HG03520 (cell line): ENCODE measurements around the gene MYBBP1A.
"Not testable (repeated sequence)": the region's sequence is repeated elsewhere in the genome, so short reads cannot be mapped to it uniquely, and the experiment has no call there.

Experiments used
- ATAC-seq: cut with Tn5 transposase; IDR thresholded peaks from one replicate; pipeline ENCODE4 v1.9.1; 2021; ENCODE audit warnings: mild to moderate bottlenecking, moderate library complexity; ENCODE audit not compliant: unreplicated experiment

The MYBBP1A gene

DNA sequence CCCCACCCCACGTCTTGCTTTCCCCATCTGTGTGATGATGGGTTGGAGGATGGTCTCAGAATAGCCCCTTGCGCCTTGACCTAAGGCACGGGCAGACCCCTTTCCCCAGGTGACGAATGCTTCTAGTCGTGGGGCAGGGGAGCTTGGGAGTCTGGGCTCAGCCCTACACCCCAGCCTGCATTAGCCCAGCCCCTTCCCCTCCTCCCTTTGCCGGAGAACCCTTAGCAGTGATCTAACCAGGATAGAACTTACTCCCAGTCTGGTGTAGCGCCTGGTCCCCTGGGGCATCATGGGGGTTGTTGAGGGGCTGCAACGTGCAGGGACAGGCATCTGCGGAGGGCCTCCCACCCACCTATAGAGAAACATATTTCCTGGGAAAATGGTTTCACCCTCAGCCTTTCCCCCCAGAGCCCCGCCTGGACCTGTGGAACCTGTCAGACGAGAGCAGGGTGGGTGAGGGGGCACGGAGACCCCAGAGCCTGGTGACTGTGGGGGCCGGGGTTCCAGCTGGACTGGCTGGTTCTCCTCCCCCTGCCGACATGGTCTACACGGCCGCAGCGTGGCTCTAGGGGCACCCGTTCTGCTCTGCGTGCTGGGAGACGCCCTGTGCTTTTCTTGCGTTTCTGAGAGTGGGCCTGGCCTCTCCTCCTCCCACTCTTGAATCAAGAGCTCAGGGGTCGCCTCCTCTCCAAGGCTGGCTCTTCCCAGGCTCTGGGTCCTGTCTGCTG, 33.9 kb upstream of the MYBBP1A start:
- no peak for ATAC-seq

GRCh38 chr17:4588391-4588790, 33.2 kb upstream of the MYBBP1A start:
- ATAC-seq, result no peak

DNA sequence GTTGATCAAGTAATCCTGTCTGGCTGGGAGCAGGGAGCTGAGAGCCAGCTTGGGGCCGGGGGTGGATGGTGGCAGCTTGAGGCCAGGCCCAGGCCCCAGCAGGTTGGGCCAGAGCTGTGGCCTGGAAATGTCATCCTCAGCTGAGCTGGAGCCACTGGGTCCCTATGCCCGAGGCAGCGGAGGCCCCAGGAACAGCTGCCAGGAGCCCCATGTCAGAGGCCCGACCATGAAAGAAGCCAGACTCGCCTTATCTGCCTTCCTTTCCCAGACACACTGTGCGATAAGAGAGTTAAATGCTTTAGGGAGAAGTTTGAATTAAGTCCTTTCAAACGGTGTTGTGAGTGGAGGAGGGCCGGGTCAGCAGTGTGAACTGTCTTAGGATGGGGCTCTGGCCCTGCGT, 32.6 kb upstream of the MYBBP1A start:
- ATAC-seq, result no peak

- ATAC-seq, result no peak
These were observed 32.0 kb upstream of the MYBBP1A start for GRCh38 chr17:4587195-4587594.

GRCh38 chr17:4586043-4586442, 30.9 kb upstream of the MYBBP1A start:
- no peak for ATAC-seq

- no peak for ATAC-seq
These were observed 30.4 kb upstream of the MYBBP1A start for GRCh38 chr17:4585638-4585994.

DNA sequence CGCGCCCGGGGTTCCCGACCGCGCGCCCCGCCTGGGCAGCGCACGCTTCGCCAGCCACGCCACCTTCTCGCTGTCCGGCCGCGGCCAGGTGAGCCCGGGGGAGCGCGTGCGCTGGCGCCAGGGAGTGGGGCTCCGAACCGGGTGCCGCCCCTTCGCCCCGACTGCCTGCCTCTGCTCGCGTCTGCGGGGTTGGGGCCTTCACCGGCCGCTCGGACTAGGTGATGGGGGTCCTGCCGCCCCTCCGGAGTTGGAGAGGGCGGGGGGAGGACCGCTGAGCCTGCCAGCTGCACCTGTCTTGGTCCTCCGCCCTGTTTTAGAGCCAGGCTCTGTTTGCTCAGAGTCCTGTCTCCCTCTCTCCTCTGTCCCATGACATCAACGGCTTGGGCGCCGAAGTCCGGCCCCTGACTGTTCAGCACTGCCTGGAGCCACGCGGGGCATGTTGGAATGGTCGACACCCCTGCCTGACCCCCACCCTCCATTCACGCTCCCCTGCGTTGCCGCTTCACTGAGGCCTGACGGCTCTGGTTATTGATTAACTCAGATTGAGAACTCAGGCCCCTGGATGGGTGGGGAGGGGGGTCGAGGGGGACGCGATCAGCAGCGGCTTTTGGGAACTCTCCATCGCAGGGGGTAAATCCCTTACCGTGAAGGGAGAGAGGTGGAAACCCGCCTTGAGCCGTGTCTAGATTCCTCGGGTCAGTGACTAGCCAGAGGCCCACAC, 29.9 kb upstream of the MYBBP1A start:
- no peak for ATAC-seq

- ATAC-seq, result no peak
These were observed 29.1 kb upstream of the MYBBP1A start, which contains the start of gene SMTNL2 for GRCh38 chr17:4584101-4584916. TSS of gene SMTNL2 (plus strand) at chr17:4584529. CDS start at chr17:4584606, 77 bp downstream.

GRCh38 chr17:4583782-4584100, 28.6 kb upstream of the MYBBP1A start:
- no peak for ATAC-seq

DNA sequence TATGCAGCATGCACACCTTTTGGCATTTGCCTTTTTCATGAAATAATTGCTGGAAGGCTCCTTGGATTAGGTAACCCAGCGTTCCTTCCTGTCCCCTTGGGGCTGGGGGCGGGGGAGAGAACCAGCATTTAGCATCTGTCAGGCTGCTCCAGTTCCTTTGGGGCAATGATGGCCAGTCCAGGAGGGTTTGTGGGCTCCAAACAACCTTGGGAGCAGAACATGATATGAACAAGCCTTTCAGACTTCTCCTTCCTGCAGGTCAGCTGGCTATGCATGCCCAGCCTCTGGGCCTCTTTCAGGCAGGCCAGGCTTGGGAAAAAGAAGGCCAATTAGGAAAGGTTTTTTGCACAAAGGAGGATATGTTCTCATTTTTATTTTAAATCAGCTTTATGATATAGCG, 28.0 kb upstream of the MYBBP1A start:
- no peak for ATAC-seq

DNA sequence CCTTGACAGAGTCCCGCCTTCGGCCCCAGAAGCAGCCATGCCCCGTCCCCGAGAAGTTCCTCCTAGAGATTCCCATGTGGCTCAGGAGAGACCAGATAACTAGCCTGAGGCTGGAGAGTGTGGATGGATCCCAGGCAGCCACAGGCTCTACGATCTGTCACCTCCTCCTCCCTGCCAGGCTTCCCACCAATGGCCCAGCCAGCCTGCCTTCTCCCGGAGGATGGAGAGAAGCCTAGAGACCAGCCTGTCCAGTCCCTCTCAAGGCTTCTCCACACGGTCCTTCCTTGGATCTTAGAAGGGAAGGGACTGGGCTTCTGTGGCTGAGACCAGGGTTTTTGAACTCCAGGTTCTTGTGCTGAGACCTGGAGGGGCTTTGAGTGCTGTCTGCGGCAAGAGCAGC, 27.5 kb upstream of the MYBBP1A start:
- ATAC-seq, result no peak

GRCh38 chr17:4582101-4582501, 26.9 kb upstream of the MYBBP1A start:
- no peak for ATAC-seq

DNA sequence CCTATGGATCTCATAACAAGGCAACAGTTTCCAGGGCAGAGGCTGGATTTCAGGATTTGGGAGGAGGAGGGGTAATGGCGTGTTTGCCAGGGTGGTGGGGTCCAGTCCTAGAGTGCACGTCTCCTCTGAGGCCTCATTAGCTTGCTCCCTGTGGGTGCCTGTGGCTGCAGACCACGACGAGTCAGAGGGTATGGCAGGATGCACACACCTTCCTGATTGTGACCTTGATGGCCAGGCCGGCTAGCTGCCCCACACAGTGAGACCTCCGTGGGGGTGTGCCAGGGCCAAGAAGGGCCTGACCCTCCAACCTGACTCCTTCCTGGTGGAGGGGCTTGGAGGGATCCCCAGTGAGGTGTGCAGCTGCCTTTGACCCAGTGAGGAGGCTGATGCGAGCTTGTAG, 25.1 kb upstream of the MYBBP1A start:
- ATAC-seq, result no peak

DNA sequence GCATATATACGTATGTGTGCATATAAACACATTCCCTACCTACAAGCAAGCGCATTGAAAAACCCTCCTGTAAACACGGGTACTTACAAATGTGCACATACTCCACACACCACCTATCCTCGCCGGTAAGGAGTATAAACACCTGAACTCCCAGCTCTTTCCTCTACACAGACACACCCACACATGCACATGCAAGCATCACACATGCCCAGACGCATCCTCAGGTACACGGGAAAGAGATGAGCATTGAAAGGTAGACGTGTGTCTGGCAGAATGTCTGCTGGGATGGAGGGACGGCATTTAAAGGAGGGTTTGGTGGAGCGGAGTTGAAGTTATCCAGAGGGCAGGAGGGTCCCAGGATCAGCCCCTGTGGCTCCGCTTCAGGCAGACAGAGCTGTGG, 24.5 kb upstream of the MYBBP1A start:
- no peak for ATAC-seq

- ATAC-seq, result not testable (repeated sequence)
These were observed 23.2 kb upstream of the MYBBP1A start for GRCh38 chr17:4578349-4578748.

DNA sequence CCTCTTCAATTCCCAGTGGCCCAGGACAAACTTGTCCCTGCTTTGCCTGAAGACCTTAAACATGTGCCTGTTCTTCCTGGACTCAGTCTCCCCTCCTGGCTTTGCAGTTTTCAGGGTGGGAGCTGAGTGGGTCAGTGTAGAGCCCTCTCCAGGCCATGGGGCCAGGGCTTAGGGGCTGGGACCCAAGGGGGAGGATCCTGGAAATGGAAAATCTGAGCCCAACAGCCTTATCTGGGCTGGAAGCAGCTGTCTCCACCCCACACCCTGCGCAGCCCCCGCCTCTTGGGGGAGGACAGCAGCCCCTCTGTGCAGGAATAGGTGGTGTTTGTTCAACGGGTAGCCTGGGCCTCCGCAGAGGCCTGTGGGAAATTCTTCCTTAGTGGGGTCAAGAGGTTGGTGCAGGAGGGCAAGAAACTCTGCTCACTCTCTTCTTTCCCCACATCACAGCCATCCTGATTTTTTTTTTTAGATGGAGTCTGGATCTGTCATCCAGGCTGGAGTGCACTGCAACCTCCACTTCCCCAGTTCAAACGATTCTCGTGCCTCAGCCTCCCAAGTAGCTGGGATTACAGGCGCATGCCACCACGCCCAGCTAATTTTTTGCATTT, 22.3 kb upstream of the MYBBP1A start:
- no peak for ATAC-seq

DNA sequence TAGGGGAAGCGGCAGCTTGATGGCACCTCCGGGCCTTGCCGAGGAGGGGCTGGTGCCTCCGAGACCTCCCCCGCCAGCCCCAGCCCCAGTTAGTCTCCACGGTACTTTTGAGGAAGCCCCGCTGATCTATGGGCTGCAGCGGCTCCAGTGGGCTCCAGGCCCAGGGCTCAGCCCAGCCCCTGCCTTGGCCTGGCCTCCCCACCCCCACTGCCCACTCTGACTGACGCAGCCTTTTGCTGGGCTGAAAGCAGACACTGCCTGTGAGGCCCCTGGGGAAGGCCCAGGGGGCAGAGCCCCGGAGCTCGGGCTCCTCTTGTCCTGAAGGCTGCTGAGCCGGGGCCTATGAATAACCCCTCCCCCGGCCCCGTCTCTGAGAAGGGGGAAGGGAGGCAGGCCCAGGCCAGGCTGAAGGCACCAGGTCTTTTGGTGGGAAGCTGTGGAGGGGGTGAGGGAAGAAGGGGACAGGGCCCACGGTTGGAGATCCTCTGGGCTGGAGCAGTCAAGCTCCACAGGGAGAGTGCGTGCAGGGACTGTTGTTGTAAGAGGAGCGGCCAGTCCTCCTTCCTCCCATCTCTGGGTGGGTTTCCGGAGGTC, 21.6 kb upstream of the MYBBP1A start:
- no peak for ATAC-seq

GRCh38 chr17:4576161-4576558, 21.0 kb upstream of the MYBBP1A start:
- no peak for ATAC-seq

- ATAC-seq, result no peak
These were observed 19.4 kb upstream of the MYBBP1A start for GRCh38 chr17:4574448-4575045.

- no peak for ATAC-seq
These were observed 18.5 kb upstream of the MYBBP1A start for GRCh38 chr17:4573669-4574068.

GRCh38 chr17:4573115-4573514, 17.9 kb upstream of the MYBBP1A start:
- ATAC-seq, result no peak
